CD4-positive, alpha-beta T cell treated with Interferon alpha-2 for 1 hour (primary cell): ENCODE data around the gene COL13A1.
A peak's percentile ranks its signal among the peaks of the same experiment; 100 is the strongest.

Experiments used
- DNase-seq, 2 donors: peaks; one replicate each; pipeline ENCODE4 v3.0.0-alpha.2; 2020 to 2022

The COL13A1 gene

GRCh38 chr10:69955897-69956740 is 154.4 kb downstream of the COL13A1 start:
- no peak for DNase-seq

GRCh38 chr10:69956741-69957230 is 155.1 kb downstream of the COL13A1 start:
- DNase-seq, result no peak

GRCh38 chr10:69957241-69957885 is 155.7 kb downstream of the COL13A1 start:
- DNase-seq, result no peak

- peak in 1 of 2 donors; percentile 34 for DNase-seq
These were observed 156.3 kb downstream of the COL13A1 start for GRCh38 chr10:69957886-69958555.

- no peak for DNase-seq
These were observed 156.8 kb downstream of the COL13A1 start for GRCh38 chr10:69958556-69958902.

- no peak for DNase-seq
These were observed 158.2 kb downstream of the COL13A1 start for GRCh38 chr10:69959911-69960310.

- no peak for DNase-seq
These were observed 158.9 kb downstream of the COL13A1 start for GRCh38 chr10:69960606-69960987.

- DNase-seq, result no peak
These were observed 159.5 kb downstream of the COL13A1 start for GRCh38 chr10:69960988-69961880.

GRCh38 chr10:69961881-69962745 is 160.4 kb downstream of the COL13A1 start:
- no peak for DNase-seq

- DNase-seq, result no peak
These were observed 161.0 kb downstream of the COL13A1 start for GRCh38 chr10:69962746-69963135.

GRCh38 chr10:69963178-69963834 is 161.6 kb downstream of the COL13A1 start:
- DNase-seq, result no peak

- no peak for DNase-seq
These were observed 162.4 kb downstream of the COL13A1 start for GRCh38 chr10:69963835-69964710.

GRCh38 chr10:69965086-69965485 is 163.4 kb downstream of the COL13A1 start:
- no peak for DNase-seq

GRCh38 chr10:69965919-69966662 is 164.4 kb downstream of the COL13A1 start:
- no peak for DNase-seq

GRCh38 chr10:69968830-69969229 is 167.1 kb downstream of the COL13A1 start:
- DNase-seq, result no peak

- no peak for DNase-seq
These were observed 168.3 kb downstream of the COL13A1 start for GRCh38 chr10:69969977-69970376.

- DNase-seq, result no peak
These were observed 171.3 kb downstream of the COL13A1 start for GRCh38 chr10:69972981-69973397.

GRCh38 chr10:69973678-69974077 is 172.0 kb downstream of the COL13A1 start:
- no peak for DNase-seq

GRCh38 chr10:69974551-69975155 is 172.9 kb downstream of the COL13A1 start:
- DNase-seq, result no peak
